OCI-LY7 (cell line): ENCODE measurements around the gene BICD1. TPM values are rescaled to one million over a fixed set of nuclear protein-coding genes. Genes with fewer than 3 reads are reported as not detected.

Source experiments
- BruUV-seq: library from RNA; stranded (reverse); fragments of 400-500 nt; replicated peaks from 2 replicates; lab custom pipeline; 2021; lab: Mats Ljungman, UMichigan
- CTCF ChIA-PET: fragments of 300-600 bp; sonication (Branson Sonifier 250); formaldehyde crosslinking; loops from one replicate; lab custom pipeline; 2022; ENCODE audit warnings: antibody characterized with exemption; ENCODE audit not compliant: unreplicated experiment; lab: Charles Lee
- POLR2A ChIA-PET: fragments of 300-600 bp; sonication (Branson Sonifier 250); formaldehyde crosslinking; loops from one replicate; lab custom pipeline; 2022; ENCODE audit warnings: antibody characterized with exemption; lab: Charles Lee
- DNase-seq: peaks from one replicate; pipeline ENCODE4 v3.0.0-alpha.2; 2015; ENCODE audit warnings: low spot score
- H2AFZ ChIP-seq: fragments of 200-600 bp; sonication (generic), shearing (Covaris generic); 2 replicates; pipeline ENCODE4 v1.6.1; 2014; ENCODE audit warnings: mild to moderate bottlenecking, antibody characterized with exemption, low read length, moderate library complexity
- H3K27ac ChIP-seq: fragments of 200-600 bp; sonication (generic); 2 replicates; pipeline ENCODE4 v1.5.1; 2014; ENCODE audit warnings: mixed run types, low read depth, mild to moderate bottlenecking, moderate library complexity, low read length, inconsistent platforms; ENCODE audit not compliant: poor library complexity, severe bottlenecking
- H3K36me3 ChIP-seq: fragments of 200-600 bp; sonication (generic); 2 replicates; pipeline ENCODE4 v1.6.1; 2014; ENCODE audit warnings: mild to moderate bottlenecking, antibody characterized with exemption, low read length, moderate library complexity, mixed read lengths; ENCODE audit not compliant: insufficient read depth
- H3K4me1 ChIP-seq: fragments of 200-600 bp; sonication (generic); 2 replicates; pipeline ENCODE4 v1.5.1; 2014; ENCODE audit warnings: mild to moderate bottlenecking, low read length; ENCODE audit not compliant: insufficient read depth, poor library complexity, severe bottlenecking
- H3K4me2 ChIP-seq: fragments of 200-600 bp; sonication (generic); 2 replicates; pipeline ENCODE4 v1.6.1; 2014; ENCODE audit warnings: mild to moderate bottlenecking, low read length
- H3K4me3 ChIP-seq: fragments of 200-600 bp; sonication (generic); 2 replicates; pipeline ENCODE4 v1.5.1; 2014; ENCODE audit warnings: mild to moderate bottlenecking, low read depth, low read length; ENCODE audit not compliant: poor library complexity, severe bottlenecking
- H3K79me2 ChIP-seq: fragments of 200-600 bp; sonication (generic); 2 replicates; pipeline ENCODE4 v1.6.1; 2016; ENCODE audit warnings: low read depth, mild to moderate bottlenecking, low read length, moderate library complexity, mixed read lengths; ENCODE audit not compliant: insufficient read depth
- H3K9me2 ChIP-seq: fragments of 200-600 bp; sonication (generic); 2 replicates; pipeline ENCODE4 v1.6.1; 2016; ENCODE audit warnings: mild to moderate bottlenecking, low read length, mixed read lengths; ENCODE audit not compliant: insufficient read depth
- H3K9me3 ChIP-seq: fragments of 200-600 bp; sonication (generic); 2 replicates; pipeline ENCODE4 v1.6.1; 2014; ENCODE audit warnings: mild to moderate bottlenecking, mixed run types, low read length, mixed read lengths
- H4K20me1 ChIP-seq: fragments of 200-600 bp; sonication (generic); 2 replicates; pipeline ENCODE4 v1.6.1; 2014; ENCODE audit warnings: mild to moderate bottlenecking, antibody characterized with exemption, low read length, moderate library complexity, mixed read lengths; ENCODE audit not compliant: insufficient read depth
- EZH2phosphoT487 ChIP-seq: fragments of 200-600 bp; sonication (generic); IDR thresholded peaks from 2 replicates; pipeline ENCODE4 v1.6.1; 2018; ENCODE audit warnings: low read depth, borderline replicate concordance, mild to moderate bottlenecking, mixed run types, antibody characterized with exemption, low read length, moderate library complexity, mixed read lengths
- intact Hi-C: fragments of 100-400 bp; cut with micrococcal nuclease; formaldehyde crosslinking; loops from one replicate; pipeline ENCODE4 v1.10.0; 2022; ENCODE audit not compliant: unreplicated experiment
- total RNA-seq, 2 experiments: library from RNA; depleted of rRNA in 1 of 2; stranded (reverse); fragments of >200 nt in 1 of 2; shearing (Covaris generic) in 1 of 2; gene quantifications; 2 replicates each; pipeline ENCODE4 v1.2.3, GENCODE V29; 2014 to 2022
- TF ChIP-seq, protein P1 (sequence below): fragments of 200-600 bp; sonication (generic); conservative IDR thresholded peaks from 2 replicates; pipeline ENCODE4 v1.5.1; 2014; ENCODE audit warnings: mild to moderate bottlenecking, antibody characterized with exemption, low read length, moderate library complexity, mixed read lengths

Gene BICD1
- total RNA-seq, 2 experiments from 2014 or later: 42.9 to 88.2 TPM

DNA sequence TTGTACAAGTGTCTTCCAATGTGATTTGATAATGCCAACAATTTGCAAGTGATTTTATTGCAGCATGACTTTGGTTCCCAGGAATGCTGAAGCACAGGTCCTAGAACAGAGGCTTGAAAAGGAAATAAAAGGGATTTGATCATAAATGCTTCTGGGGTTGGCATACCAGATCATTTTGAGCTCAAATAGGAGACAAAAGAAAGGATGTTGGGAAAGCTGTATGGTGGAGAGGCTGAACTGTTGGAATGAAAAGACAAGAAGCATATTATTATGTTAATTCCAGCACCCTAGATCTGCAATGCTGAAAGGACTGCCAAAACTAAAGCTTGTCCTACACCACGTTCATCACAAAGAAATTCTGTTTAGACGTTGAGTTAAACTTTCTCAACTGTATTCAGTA lies 143.1 kb downstream of the BICD1 start:
- BruUV-seq: no TSS peak
- DNase-seq: no peak
- no peak for TF ChIP-seq EZH2phosphoT487
- TF ChIP-seq, protein P1, sequence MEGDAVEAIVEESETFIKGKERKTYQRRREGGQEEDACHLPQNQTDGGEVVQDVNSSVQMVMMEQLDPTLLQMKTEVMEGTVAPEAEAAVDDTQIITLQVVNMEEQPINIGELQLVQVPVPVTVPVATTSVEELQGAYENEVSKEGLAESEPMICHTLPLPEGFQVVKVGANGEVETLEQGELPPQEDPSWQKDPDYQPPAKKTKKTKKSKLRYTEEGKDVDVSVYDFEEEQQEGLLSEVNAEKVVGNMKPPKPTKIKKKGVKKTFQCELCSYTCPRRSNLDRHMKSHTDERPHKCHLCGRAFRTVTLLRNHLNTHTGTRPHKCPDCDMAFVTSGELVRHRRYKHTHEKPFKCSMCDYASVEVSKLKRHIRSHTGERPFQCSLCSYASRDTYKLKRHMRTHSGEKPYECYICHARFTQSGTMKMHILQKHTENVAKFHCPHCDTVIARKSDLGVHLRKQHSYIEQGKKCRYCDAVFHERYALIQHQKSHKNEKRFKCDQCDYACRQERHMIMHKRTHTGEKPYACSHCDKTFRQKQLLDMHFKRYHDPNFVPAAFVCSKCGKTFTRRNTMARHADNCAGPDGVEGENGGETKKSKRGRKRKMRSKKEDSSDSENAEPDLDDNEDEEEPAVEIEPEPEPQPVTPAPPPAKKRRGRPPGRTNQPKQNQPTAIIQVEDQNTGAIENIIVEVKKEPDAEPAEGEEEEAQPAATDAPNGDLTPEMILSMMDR: no peak
- H4K20me1 ChIP-seq: no peaks in the 10 kb centered on the region
- CTCF ChIA-PET: no interaction called here
- H3K4me2 ChIP-seq: no peak overlapping the region
- intact Hi-C loops: loop anchor here (2.0 kb wide), 1 partner anchor 13 kb away; no protein-coding TSS in a partner anchor
- peaks cover 4% of the 10 kb centered on the region; the same call in 1 of the 2 replicates for H3K79me2 ChIP-seq
- peaks cover 8% of the 10 kb centered on the region for H3K4me1 ChIP-seq
- H3K9me2 ChIP-seq: no peaks in the 10 kb centered on the region
- POLR2A ChIA-PET: interaction anchor here (0.5 to 0.6 kb wide), 3 partner anchors 49 to 759 kb away, joined by 3 read pairs; no protein-coding TSS in a partner anchor
- peaks cover 28% of the 10 kb centered on the region; the same call in 1 of the 2 replicates for H3K9me3 ChIP-seq
- H3K36me3 ChIP-seq: peaks cover 73% of the 10 kb centered on the region
- no peak overlapping the region for H2AFZ ChIP-seq
- H3K27ac ChIP-seq: no peak overlapping the region
- no peak overlapping the region for H3K4me3 ChIP-seq

DNA sequence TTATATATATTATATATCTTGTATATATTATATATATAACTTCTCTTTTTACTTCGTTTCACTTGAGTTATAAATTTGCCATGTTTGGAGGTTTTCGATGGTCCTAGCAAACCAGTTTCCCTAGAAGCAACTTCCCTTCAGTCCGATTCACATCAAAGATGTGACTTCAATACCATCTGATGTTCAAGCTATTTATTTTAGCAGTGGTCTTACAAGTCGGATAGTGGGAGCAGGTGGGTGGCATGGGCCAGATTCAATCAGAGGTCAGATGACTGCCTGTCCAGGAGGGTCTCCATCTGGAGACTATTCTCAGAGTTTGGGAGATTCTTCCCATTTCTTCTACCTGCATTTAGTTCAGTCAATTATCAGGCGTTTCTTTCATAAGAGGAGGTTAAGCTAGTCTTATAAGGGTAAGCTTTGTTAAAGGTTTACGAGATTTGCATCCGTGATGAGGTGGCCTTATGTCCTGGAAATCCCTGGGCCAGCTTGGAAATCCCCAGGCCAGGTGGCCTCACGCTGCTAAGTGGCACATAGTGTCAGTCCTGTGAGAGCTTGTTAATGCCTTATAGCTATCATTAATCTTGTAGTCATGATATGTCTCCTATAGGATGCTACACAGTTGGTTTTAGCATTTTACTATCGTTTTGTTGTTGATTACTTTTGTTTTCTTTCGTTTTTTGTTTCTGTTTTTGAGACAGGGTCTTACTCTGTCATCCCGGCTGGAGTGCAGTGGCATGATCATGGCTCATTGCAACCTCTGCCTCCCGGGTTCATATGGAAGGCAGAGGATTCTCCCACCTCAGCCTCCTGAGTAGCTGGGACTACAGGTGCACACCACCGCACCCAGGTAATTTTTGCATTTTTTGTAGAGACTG lies 145.8 kb downstream of the BICD1 start:
- peak overlapping the region; percentile 22; the same call in 1 of the 2 replicates for H3K4me2 ChIP-seq
- peaks cover 15% of the 10 kb centered on the region for H3K9me3 ChIP-seq
- H3K4me3 ChIP-seq: no peak overlapping the region
- ChIA-PET POLR2A (interaction anchor here (0.6 to 1.4 kb wide), 7 partner anchors 8 to 1632 kb away, joined by 3 to 4 read pairs (median 3); no protein-coding TSS in a partner anchor), CTCF (no interaction called here)
- BruUV-seq: no TSS peak
- H3K36me3 ChIP-seq: peaks cover 76% of the 10 kb centered on the region
- DNase-seq: no peak
- no peak overlapping the region for H3K27ac ChIP-seq
- TF ChIP-seq EZH2phosphoT487: no peak
- TF ChIP-seq, protein P1: no peak
- H3K79me2 ChIP-seq: peaks cover 4% of the 10 kb centered on the region; the same call in 1 of the 2 replicates
- no peaks in the 10 kb centered on the region for H3K9me2 ChIP-seq
- peaks cover 8% of the 10 kb centered on the region for H3K4me1 ChIP-seq
- H2AFZ ChIP-seq: no peak overlapping the region
- H4K20me1 ChIP-seq: no peaks in the 10 kb centered on the region
- intact Hi-C loops: no loop called here
